Activated naive CD4-positive, alpha-beta T cell treated with anti-CD3 and anti-CD28 coated beads, Interleukin-2, amount 10 ng/mL, durations not matched to agents 7 days and 5 days (primary cell): Measurements from ENCODE around the gene MC3R.

Experiments used
- CTCF ChIA-PET: fragments of 350-600 bp; sonication (Branson Sonifier 250); formaldehyde crosslinking; loops from one replicate; lab custom pipeline; 2021; ENCODE audit warnings: antibody characterized with exemption; lab: Charles Lee
- DNase-seq: peaks from one replicate; pipeline ENCODE4 v3.0.0-alpha.2; 2020
- H3K27ac Mint-ChIP-seq: one replicate; pipeline ENCODE4 v1.8.0; 2021; ENCODE audit warnings: mild to moderate bottlenecking, moderate library complexity, mixed read lengths
- H3K27me3 Mint-ChIP-seq: one replicate; pipeline ENCODE4 v1.8.0; 2021; ENCODE audit warnings: mild to moderate bottlenecking, mixed read lengths
- H3K36me3 Mint-ChIP-seq: one replicate; pipeline ENCODE4 v1.8.0; 2021; ENCODE audit warnings: mixed read lengths
- H3K4me1 Mint-ChIP-seq: one replicate; pipeline ENCODE4 v1.8.0; 2021; ENCODE audit warnings: mixed read lengths
- H3K4me3 Mint-ChIP-seq: one replicate; pipeline ENCODE4 v1.8.0; 2021; ENCODE audit warnings: mild to moderate bottlenecking, moderate library complexity, mixed read lengths
- H3K9me3 Mint-ChIP-seq: one replicate; pipeline ENCODE4 v1.8.0; 2021; ENCODE audit warnings: mixed read lengths

MC3R gene

GRCh38 chr20:56223352-56223751 is 25.2 kb upstream of the MC3R start:
- Mint-ChIP-seq H3K36me3 (no peaks in the 10 kb centered on the region), H3K4me1 (no peaks in the 10 kb centered on the region), H3K4me3 (no peak overlapping the region), H3K27ac (no peak overlapping the region), H3K27me3 (no peaks in the 10 kb centered on the region), H3K9me3 (peaks cover 4% of the 10 kb centered on the region)
- CTCF ChIA-PET = no interaction called here
- DNase-seq = no peak

GRCh38 chr20:56228021-56228420 is 20.5 kb upstream of the MC3R start:
- Mint-ChIP-seq H3K4me3 (no peak overlapping the region), H3K27ac (no peak overlapping the region), H3K9me3 (peaks cover 3% of the 10 kb centered on the region), H3K4me1 (no peaks in the 10 kb centered on the region), H3K27me3 (no peaks in the 10 kb centered on the region), H3K36me3 (no peaks in the 10 kb centered on the region)
- DNase-seq = no peak
- CTCF ChIA-PET = no interaction called here

DNA sequence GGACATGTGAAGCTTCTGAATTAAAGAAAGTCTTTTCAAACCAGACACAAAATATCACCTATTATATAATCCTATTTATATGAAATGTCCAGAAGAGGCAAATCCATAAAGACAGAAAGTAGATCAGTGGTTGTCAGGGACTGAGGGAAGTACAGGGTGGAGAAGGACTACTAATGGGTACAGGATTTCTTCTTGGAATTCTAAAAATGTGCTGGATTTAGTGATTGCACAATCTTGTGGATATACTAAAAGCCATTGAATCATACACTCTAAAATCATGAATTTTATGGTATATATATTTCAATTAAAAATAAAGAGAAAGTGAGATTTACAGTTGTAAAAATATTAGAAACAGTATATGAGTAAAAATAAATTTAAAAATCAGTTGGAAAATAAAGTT is 18.7 kb upstream of the MC3R start:
- CTCF ChIA-PET = no interaction called here
- H3K27ac Mint-ChIP-seq = no peak overlapping the region
- H3K36me3 Mint-ChIP-seq = no peaks in the 10 kb centered on the region
- no peak for DNase-seq
- no peak overlapping the region for H3K4me3 Mint-ChIP-seq
- no peaks in the 10 kb centered on the region for H3K27me3 Mint-ChIP-seq
- H3K4me1 Mint-ChIP-seq = no peaks in the 10 kb centered on the region
- H3K9me3 Mint-ChIP-seq = peaks cover 10% of the 10 kb centered on the region

DNA sequence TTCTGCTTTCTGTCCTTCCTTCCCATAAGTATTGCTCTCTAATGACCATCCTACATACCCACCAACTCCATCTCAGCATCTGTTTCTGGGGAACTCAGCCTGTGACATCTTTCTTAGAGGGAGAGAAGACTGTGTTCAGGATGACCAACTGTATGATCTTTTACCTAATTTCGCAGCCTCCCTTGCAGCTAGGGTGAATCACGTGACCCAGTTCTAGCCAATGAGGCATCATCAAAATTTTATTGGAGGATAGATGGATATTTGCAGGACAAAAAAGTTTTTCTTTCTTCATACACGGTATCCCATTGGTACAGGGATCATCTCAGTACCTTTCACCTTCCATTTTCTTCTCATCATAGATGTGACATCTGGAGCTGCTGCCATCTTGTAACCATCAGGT is 14.4 kb upstream of the MC3R start:
- Mint-ChIP-seq H3K4me3 (no peak overlapping the region), H3K27me3 (no peaks in the 10 kb centered on the region), H3K27ac (no peak overlapping the region), H3K9me3 (peaks cover 16% of the 10 kb centered on the region), H3K36me3 (no peaks in the 10 kb centered on the region), H3K4me1 (no peaks in the 10 kb centered on the region)
- DNase-seq = no peak
- CTCF ChIA-PET = no interaction called here

- H3K36me3 Mint-ChIP-seq = no peaks in the 10 kb centered on the region
- H3K4me1 Mint-ChIP-seq = no peaks in the 10 kb centered on the region
- no peak for DNase-seq
- no peak overlapping the region for H3K27ac Mint-ChIP-seq
- peaks cover 16% of the 10 kb centered on the region for H3K9me3 Mint-ChIP-seq
- H3K4me3 Mint-ChIP-seq = no peak overlapping the region
- H3K27me3 Mint-ChIP-seq = no peaks in the 10 kb centered on the region
- CTCF ChIA-PET = interaction anchor here (1.6 kb wide), 1 partner anchor 8 kb away, joined by 3 read pairs; no protein-coding TSS in a partner anchor
These were observed 11.2 kb upstream of the MC3R start for GRCh38 chr20:56237335-56237734.

GRCh38 chr20:56244259-56244658 is 4.3 kb upstream of the MC3R start:
- CTCF ChIA-PET = no interaction called here
- Mint-ChIP-seq H3K4me3 (no peak overlapping the region), H3K36me3 (no peaks in the 10 kb centered on the region), H3K9me3 (no peaks in the 10 kb centered on the region), H3K4me1 (no peaks in the 10 kb centered on the region), H3K27ac (no peak overlapping the region), H3K27me3 (peaks cover 13% of the 10 kb centered on the region)
- DNase-seq = no peak

- Mint-ChIP-seq H3K4me1 (no peaks in the 10 kb centered on the region), H3K9me3 (no peaks in the 10 kb centered on the region), H3K27ac (no peak overlapping the region), H3K36me3 (no peaks in the 10 kb centered on the region), H3K27me3 (peaks cover 17% of the 10 kb centered on the region), H3K4me3 (no peak overlapping the region)
- CTCF ChIA-PET = interaction anchor here (0.7 to 0.9 kb wide), 2 partner anchors 9 to 1565 kb away, joined by 3 to 4 read pairs; no protein-coding TSS in a partner anchor
- DNase-seq = no peak
These were observed 2.8 kb upstream of the MC3R start for GRCh38 chr20:56245761-56246160.

GRCh38 chr20:56249244-56249955 is 868 bp downstream of the MC3R start:
- Mint-ChIP-seq H3K4me3 (no peak overlapping the region), H3K27ac (no peak overlapping the region), H3K9me3 (no peaks in the 10 kb centered on the region), H3K36me3 (no peaks in the 10 kb centered on the region), H3K4me1 (no peaks in the 10 kb centered on the region), H3K27me3 (peaks cover 21% of the 10 kb centered on the region)
- CTCF ChIA-PET = interaction anchor here (1.4 to 2.7 kb wide), 2 partner anchors 94 to 1568 kb away, joined by 10 to 25 read pairs; no protein-coding TSS in a partner anchor
- DNase-seq = peak; percentile 44

- DNase-seq = no peak
- H3K9me3 Mint-ChIP-seq = no peaks in the 10 kb centered on the region
- CTCF ChIA-PET = interaction anchor here (1.5 kb wide), 1 partner anchor 94 kb away, joined by 6 read pairs; no protein-coding TSS in a partner anchor
- no peak overlapping the region for H3K4me3 Mint-ChIP-seq
- H3K4me1 Mint-ChIP-seq = no peaks in the 10 kb centered on the region
- no peaks in the 10 kb centered on the region for H3K36me3 Mint-ChIP-seq
- H3K27ac Mint-ChIP-seq = no peak overlapping the region
- H3K27me3 Mint-ChIP-seq = peaks cover 21% of the 10 kb centered on the region
These were observed 1.4 kb downstream of the MC3R start for GRCh38 chr20:56249956-56250355.

DNA sequence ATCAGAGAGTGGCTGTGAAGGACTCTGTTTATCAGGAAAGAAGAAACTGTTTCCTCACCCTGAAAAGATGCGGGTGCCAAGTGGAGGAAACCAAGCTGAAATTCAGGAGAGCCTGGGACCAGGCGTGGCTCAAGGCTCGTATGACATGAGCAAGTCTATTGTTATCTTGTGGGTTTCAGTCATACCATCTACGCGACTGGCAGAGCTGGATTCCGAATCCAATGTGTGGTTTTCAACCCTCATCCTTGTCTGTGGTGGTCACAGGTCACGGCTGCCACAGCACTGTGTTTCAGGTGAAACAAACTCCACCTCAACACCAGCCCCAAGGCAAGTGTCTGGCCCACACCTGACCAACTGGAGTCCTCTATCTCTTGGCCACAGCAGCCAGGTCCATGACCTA is 9.1 kb downstream of the MC3R start:
- Mint-ChIP-seq H3K4me3 (no peak overlapping the region), H3K4me1 (no peaks in the 10 kb centered on the region), H3K9me3 (no peaks in the 10 kb centered on the region), H3K27ac (no peak overlapping the region), H3K27me3 (peaks cover 8% of the 10 kb centered on the region), H3K36me3 (no peaks in the 10 kb centered on the region)
- CTCF ChIA-PET = no interaction called here
- no peak for DNase-seq

DNA sequence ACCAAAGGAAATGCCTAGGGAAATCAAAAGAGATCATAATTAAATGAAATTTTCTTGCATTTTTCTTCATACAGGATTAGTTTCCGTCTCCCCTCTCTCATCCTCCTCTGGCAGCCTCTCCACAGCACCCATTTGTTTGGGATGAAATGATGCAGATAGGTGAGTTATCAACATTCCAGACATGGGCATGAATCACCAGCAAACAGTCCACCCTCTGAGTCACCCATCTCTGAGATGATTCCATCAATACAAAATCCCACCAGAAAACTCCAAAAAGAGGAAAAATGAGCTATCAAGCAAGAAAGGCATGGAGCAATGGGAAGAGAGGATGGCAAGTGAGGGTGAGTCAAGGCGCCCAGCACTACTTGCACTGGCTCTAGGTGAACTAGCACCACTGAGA is 11.4 kb downstream of the MC3R start:
- H3K36me3 Mint-ChIP-seq = no peaks in the 10 kb centered on the region
- no peak overlapping the region for H3K27ac Mint-ChIP-seq
- H3K9me3 Mint-ChIP-seq = no peaks in the 10 kb centered on the region
- CTCF ChIA-PET = no interaction called here
- peaks cover 8% of the 10 kb centered on the region for H3K27me3 Mint-ChIP-seq
- H3K4me1 Mint-ChIP-seq = no peaks in the 10 kb centered on the region
- no peak for DNase-seq
- no peak overlapping the region for H3K4me3 Mint-ChIP-seq

DNA sequence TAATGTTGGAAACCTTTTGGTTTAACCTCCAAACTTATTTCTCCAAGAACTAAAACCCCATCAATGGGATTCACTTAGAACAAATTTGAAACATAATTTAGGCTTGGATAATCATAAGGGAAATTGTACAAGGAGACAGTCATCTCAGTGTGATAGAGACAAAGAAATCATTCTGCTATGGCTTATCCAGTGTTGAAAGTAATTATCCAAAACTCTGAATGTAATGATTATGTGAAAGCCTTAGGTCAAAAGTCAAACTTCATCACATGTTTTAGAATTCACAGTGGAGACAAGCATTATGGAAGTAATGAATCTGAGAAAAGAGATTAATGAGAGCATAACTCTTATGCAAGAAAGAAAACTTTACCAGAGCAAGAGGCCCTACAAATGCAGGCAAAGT is 20.0 kb downstream of the MC3R start:
- no peak overlapping the region for H3K27ac Mint-ChIP-seq
- H3K4me3 Mint-ChIP-seq = no peak overlapping the region
- no peak for DNase-seq
- no peaks in the 10 kb centered on the region for H3K36me3 Mint-ChIP-seq
- H3K9me3 Mint-ChIP-seq = no peaks in the 10 kb centered on the region
- H3K4me1 Mint-ChIP-seq = no peaks in the 10 kb centered on the region
- CTCF ChIA-PET = no interaction called here
- H3K27me3 Mint-ChIP-seq = peaks cover 4% of the 10 kb centered on the region

GRCh38 chr20:56271974-56272373 is 23.4 kb downstream of the MC3R start:
- no peak overlapping the region for H3K4me3 Mint-ChIP-seq
- H3K27ac Mint-ChIP-seq = no peak overlapping the region
- H3K4me1 Mint-ChIP-seq = no peaks in the 10 kb centered on the region
- H3K36me3 Mint-ChIP-seq = no peaks in the 10 kb centered on the region
- no peaks in the 10 kb centered on the region for H3K27me3 Mint-ChIP-seq
- CTCF ChIA-PET = no interaction called here
- no peak for DNase-seq
- H3K9me3 Mint-ChIP-seq = no peaks in the 10 kb centered on the region

DNA sequence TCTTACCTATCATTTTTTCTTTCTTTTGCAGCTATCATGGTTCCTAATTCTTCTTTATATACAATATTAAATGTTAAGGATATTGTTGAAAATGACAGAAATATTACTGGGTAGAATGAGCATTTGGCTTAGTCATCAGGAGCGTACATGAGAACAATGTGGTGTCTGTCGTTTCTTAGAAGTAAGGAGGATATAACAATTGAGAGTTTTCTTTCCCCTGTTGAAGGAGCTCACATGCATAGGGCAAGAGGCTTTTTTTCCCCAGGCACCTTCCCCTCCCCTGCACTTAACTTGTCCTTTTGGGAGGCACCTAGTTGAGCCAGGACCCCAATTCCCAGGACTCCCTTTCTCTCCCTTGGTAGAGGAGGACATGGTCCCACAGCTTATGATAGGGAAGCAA is 25.0 kb downstream of the MC3R start:
- no peak overlapping the region for H3K4me3 Mint-ChIP-seq
- H3K9me3 Mint-ChIP-seq = no peaks in the 10 kb centered on the region
- H3K4me1 Mint-ChIP-seq = no peaks in the 10 kb centered on the region
- H3K27me3 Mint-ChIP-seq = no peaks in the 10 kb centered on the region
- H3K27ac Mint-ChIP-seq = no peak overlapping the region
- H3K36me3 Mint-ChIP-seq = no peaks in the 10 kb centered on the region
- CTCF ChIA-PET = no interaction called here
- DNase-seq = no peak

DNA sequence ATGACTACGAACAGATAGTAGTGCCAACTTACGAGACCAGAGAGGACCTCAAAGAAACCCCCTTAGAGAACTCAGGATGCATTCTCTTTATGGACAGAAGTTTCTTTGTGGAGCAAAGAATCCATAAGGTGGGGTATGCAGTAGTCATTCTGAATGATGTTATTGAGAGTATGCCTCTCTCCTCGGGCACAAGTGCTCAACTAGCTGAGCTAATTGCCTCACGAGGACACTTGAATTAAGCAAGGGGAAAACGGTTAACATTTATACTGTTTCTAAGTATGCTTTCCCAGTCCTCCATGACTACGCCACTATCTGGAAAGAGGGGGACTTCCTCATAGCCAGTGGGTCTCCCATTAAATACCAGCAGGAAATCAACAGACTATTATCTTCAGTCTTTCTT is 25.6 kb downstream of the MC3R start:
- DNase-seq = no peak
- CTCF ChIA-PET = no interaction called here
- Mint-ChIP-seq H3K27ac (no peak overlapping the region), H3K9me3 (no peaks in the 10 kb centered on the region), H3K36me3 (no peaks in the 10 kb centered on the region), H3K4me1 (no peaks in the 10 kb centered on the region), H3K4me3 (no peak overlapping the region), H3K27me3 (no peaks in the 10 kb centered on the region)
